Ovary (tissue), 3 donors: ENCODE measurements around the gene PSME2.

Experiments used
- CTCF ChIP-seq, 3 donors: fragments of 450-650 bp in 2 of 3; fragments of 200-600 bp in 1 of 3; IDR thresholded peaks; one replicate each; pipeline versions ENCODE4 v1.5.1 to v1.8.0; 2016 to 2022; ENCODE audit warnings: antibody characterized with exemption in 3 of 3, mild to moderate bottlenecking in 1 of 3
- EP300 ChIP-seq: sonication (generic); formaldehyde crosslinking; IDR thresholded peaks from one replicate; pipeline ENCODE4 v1.6.1; 2017; ENCODE audit warnings: antibody characterized with exemption
- POLR2A ChIP-seq: fragments of 450-650 bp; IDR thresholded peaks from one replicate; pipeline ENCODE4 v1.6.1; 2017; ENCODE audit warnings: antibody characterized with exemption, mild to moderate bottlenecking, moderate library complexity
- donor health status: DM: no; HTN: no; CAD: no.

- TF ChIP-seq POLR2A (no peak), CTCF (IDR thresholded peaks at IDR 0.05) (no peak), EP300 (no peak)
These were observed 30.8 kb downstream of the PSME2 start for GRCh38 chr14:24115422-24116127.
